DMS153 (cell line): ENCODE data around the gene KCNT1.

Experiments
- DNase-seq: peaks from one replicate; lab custom pipeline; 2025; lab: John Stamatoyannopoulos, UW

KCNT1 gene

GRCh38 chr9:135765416-135765815 is 63.4 kb downstream of the KCNT1 start:
- no peak for DNase-seq

- no peak for DNase-seq
Observed at GRCh38 chr9:135766251-135766650, 64.3 kb downstream of the KCNT1 start.

GRCh38 chr9:135766707-135767106 is 64.7 kb downstream of the KCNT1 start:
- DNase-seq = no peak

- no peak for DNase-seq
Observed at GRCh38 chr9:135768516-135769218, 66.7 kb downstream of the KCNT1 start.

GRCh38 chr9:135769489-135770202 is 67.7 kb downstream of the KCNT1 start:
- DNase-seq = no peak

GRCh38 chr9:135770203-135770535 is 68.2 kb downstream of the KCNT1 start:
- DNase-seq = peak; percentile 19

GRCh38 chr9:135770771-135771170 is 68.8 kb downstream of the KCNT1 start:
- DNase-seq = no peak

GRCh38 chr9:135771401-135772051 is 69.5 kb downstream of the KCNT1 start:
- no peak for DNase-seq

- no peak for DNase-seq
Observed at GRCh38 chr9:135772056-135772646, 70.2 kb downstream of the KCNT1 start.

GRCh38 chr9:135772702-135773493 is 70.9 kb downstream of the KCNT1 start:
- no peak for DNase-seq

- no peak for DNase-seq
Observed at GRCh38 chr9:135773530-135774238, 71.7 kb downstream of the KCNT1 start.

GRCh38 chr9:135774239-135774747 is 72.3 kb downstream of the KCNT1 start:
- DNase-seq = no peak

- DNase-seq = no peak
Observed at GRCh38 chr9:135774794-135775525, 73.0 kb downstream of the KCNT1 start.

GRCh38 chr9:135775911-135776310 is 73.9 kb downstream of the KCNT1 start:
- no peak for DNase-seq

GRCh38 chr9:135776893-135777622 is 75.1 kb downstream of the KCNT1 start:
- no peak for DNase-seq

- DNase-seq = no peak
Observed at GRCh38 chr9:135777623-135778177, 75.7 kb downstream of the KCNT1 start.

GRCh38 chr9:135778421-135778820 is 76.4 kb downstream of the KCNT1 start:
- no peak for DNase-seq

- DNase-seq = no peak
Observed at GRCh38 chr9:135779571-135779970, 77.6 kb downstream of the KCNT1 start.

- DNase-seq = no peak
Observed at GRCh38 chr9:135780086-135780485, 78.1 kb downstream of the KCNT1 start.
